ENCODE measurements around the gene RAMP2.

DNA sequence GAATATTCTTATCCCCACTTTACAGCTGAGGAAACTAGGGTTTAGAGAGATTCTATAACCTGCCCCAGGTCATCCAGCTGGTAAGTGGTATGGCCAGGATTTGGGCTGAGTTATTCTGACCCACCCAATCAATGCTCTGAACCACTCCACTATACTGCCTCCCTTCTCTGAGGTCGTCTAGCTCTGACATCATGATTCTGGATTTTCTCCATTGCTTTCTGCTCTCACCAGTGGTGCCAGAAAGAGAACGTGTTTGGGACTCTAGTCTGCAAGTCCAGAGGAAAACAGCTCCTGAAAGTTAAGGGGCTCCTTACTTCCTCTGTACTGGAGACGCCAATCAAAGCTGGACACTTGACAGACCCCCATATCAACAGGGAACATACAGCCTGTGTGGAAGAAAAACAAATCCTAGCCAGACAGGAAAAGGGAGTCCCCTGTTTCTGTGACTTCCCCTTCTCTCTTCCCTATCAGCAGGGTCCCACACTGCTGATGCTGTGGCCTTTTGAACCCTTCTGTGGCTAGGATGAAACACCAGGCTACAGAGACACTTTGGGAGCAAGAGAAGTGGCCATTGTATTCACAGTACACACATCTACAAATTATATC is 10.2 kb upstream of the RAMP2 start:
- TF ChIP-seq, protein P1, sequence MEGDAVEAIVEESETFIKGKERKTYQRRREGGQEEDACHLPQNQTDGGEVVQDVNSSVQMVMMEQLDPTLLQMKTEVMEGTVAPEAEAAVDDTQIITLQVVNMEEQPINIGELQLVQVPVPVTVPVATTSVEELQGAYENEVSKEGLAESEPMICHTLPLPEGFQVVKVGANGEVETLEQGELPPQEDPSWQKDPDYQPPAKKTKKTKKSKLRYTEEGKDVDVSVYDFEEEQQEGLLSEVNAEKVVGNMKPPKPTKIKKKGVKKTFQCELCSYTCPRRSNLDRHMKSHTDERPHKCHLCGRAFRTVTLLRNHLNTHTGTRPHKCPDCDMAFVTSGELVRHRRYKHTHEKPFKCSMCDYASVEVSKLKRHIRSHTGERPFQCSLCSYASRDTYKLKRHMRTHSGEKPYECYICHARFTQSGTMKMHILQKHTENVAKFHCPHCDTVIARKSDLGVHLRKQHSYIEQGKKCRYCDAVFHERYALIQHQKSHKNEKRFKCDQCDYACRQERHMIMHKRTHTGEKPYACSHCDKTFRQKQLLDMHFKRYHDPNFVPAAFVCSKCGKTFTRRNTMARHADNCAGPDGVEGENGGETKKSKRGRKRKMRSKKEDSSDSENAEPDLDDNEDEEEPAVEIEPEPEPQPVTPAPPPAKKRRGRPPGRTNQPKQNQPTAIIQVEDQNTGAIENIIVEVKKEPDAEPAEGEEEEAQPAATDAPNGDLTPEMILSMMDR (conservative IDR thresholded peaks at IDR 0.05; ENCODE audit: low read depth, low read length), result no peak
- TF ChIP-seq EZH2 (IDR thresholded peaks at IDR 0.05; ENCODE audit: borderline replicate concordance, low read depth, low read length, poor library complexity, severe bottlenecking), result no peak

Measured in A673 (cell line).